Measurements from ENCODE around the gene ZNF70. TPM values are rescaled to one million over a fixed set of nuclear protein-coding genes. Genes with fewer than 3 reads are reported as not detected.

ZNF70 gene
- total RNA-seq, 1 experiment from 2014 or later, result 3.3 TPM

- TF ChIP-seq AR (CRISPR knock-in tag; IDR thresholded peaks at IDR 0.05), result no peak
Measured at GRCh38 chr22:23750367-23750713, 572 bp downstream of the ZNF70 start (continued).

GRCh38 chr22:23749841-23750301 is 1.0 kb downstream of the ZNF70 start:
- H3K27me3 Mint-ChIP-seq (ENCODE audit: low read depth), result no peaks in the 10 kb centered on the region
- POLR2A ChIA-PET, result no interaction called here
- peaks cover 22% of the 10 kb centered on the region for H3K4me1 Mint-ChIP-seq
- H3K9me3 Mint-ChIP-seq, result no peaks in the 10 kb centered on the region
- peaks cover 4% of the 10 kb centered on the region for H3K36me3 Mint-ChIP-seq
- no peak for DNase-seq (ENCODE audit: low spot score)
- peak overlapping the region; percentile 85 for H3K4me3 Mint-ChIP-seq
- ATAC-seq, result no peak
- peak overlapping the region; percentile 33; the same call in 1 of the 2 replicates for H3K27ac Mint-ChIP-seq
- CTCF ChIA-PET, result interaction anchor here (0.6 to 2.2 kb wide), 4 partner anchors 21 to 407 kb away, joined by 3 to 8 read pairs (median 4); partner anchors contain the start of gene MMP11
- TF ChIP-seq IRF2 (CRISPR knock-in tag; IDR thresholded peaks at IDR 0.05; ENCODE audit: borderline replicate concordance, low read depth) (no peak), ZMAT4 (CRISPR knock-in tag; IDR thresholded peaks at IDR 0.05) (no peak), ZNF281 (CRISPR knock-in tag; IDR thresholded peaks at IDR 0.05) (no peak), GABPB1 (CRISPR knock-in tag; IDR thresholded peaks at IDR 0.05) (no peak), ESRRA (CRISPR knock-in tag; IDR thresholded peaks at IDR 0.05; ENCODE audit: borderline replicate concordance) (no peak), ZNF532 (CRISPR knock-in tag; IDR thresholded peaks at IDR 0.05; ENCODE audit: borderline replicate concordance) (no peak), RELA (CRISPR knock-in tag; IDR thresholded peaks at IDR 0.05; ENCODE audit: borderline replicate concordance) (no peak), USF1 (CRISPR knock-in tag; IDR thresholded peaks at IDR 0.05) (no peak), ZNF423 (CRISPR knock-in tag; IDR thresholded peaks at IDR 0.05) (no peak), NR2C2 (CRISPR knock-in tag; IDR thresholded peaks at IDR 0.05) (no peak), ZNF121 (CRISPR knock-in tag; IDR thresholded peaks at IDR 0.05) (no peak), MLX (CRISPR knock-in tag; IDR thresholded peaks at IDR 0.05) (no peak), NFE2L1 (CRISPR knock-in tag; IDR thresholded peaks at IDR 0.05) (no peak), ZNF317 (CRISPR knock-in tag; IDR thresholded peaks at IDR 0.05; ENCODE audit: borderline replicate concordance, low read depth) (no peak), ZNF138 (CRISPR knock-in tag; conservative IDR thresholded peaks at IDR 0.05) (no peak), CREB1 (CRISPR knock-in tag; IDR thresholded peaks at IDR 0.05) (no peak), SMAD3 (CRISPR knock-in tag; IDR thresholded peaks at IDR 0.05; ENCODE audit: borderline replicate concordance) (no peak), IRF1 (CRISPR knock-in tag; IDR thresholded peaks at IDR 0.05) (no peak), EMX1 (CRISPR knock-in tag; IDR thresholded peaks at IDR 0.05) (no peak)
